Natural killer cell (primary cell): Measurements from ENCODE around the gene PPHLN1. TPM values are rescaled to one million over a fixed set of nuclear protein-coding genes. Genes with fewer than 3 reads are reported as not detected.
"Not testable (repeated sequence)": the region's sequence is repeated elsewhere in the genome, so short reads cannot be mapped to it uniquely, and the experiment has no call there.

ENCODE experiments used
- ATAC-seq, 3 donors: fragments of 150-1000 bp in 2 of 3; fragments of 200-7000 bp in 1 of 3; cut with Tn5 transposase; 1 replicate in 1 of 3; 2 replicates in 2 of 3; pipeline ENCODE4 v1.10.0; 2021; ENCODE audit warnings: mild to moderate bottlenecking in 2 of 3, moderate library complexity in 2 of 3
- DNase-seq, 2 donors: peaks; one replicate each; pipeline versions ENCODE4 v3.0.0 to v3.0.0-alpha.2; 2013 to 2021; ENCODE audit warnings: mixed read lengths in 1 of 2
- H3K27ac ChIP-seq: one replicate; pipeline ENCODE4 v1.5.1; 2013; ENCODE audit warnings: mild to moderate bottlenecking, low read length
- H3K27me3 ChIP-seq: one replicate; pipeline ENCODE4 v1.6.1; 2013; ENCODE audit warnings: low read length; ENCODE audit not compliant: control insufficient read depth, insufficient read depth
- H3K36me3 ChIP-seq: one replicate; pipeline ENCODE4 v1.6.1; 2013; ENCODE audit warnings: low read length; ENCODE audit not compliant: control insufficient read depth, insufficient read depth
- H3K4me1 ChIP-seq: one replicate; pipeline ENCODE4 v1.6.1; 2013; ENCODE audit warnings: low read length; ENCODE audit not compliant: control insufficient read depth, insufficient read depth
- H3K4me3 ChIP-seq: one replicate; pipeline ENCODE4 v1.5.1; 2013; ENCODE audit warnings: low read length
- H3K9me3 ChIP-seq: one replicate; pipeline ENCODE4 v1.6.1; 2013; ENCODE audit warnings: low read length; ENCODE audit not compliant: control insufficient read depth, insufficient read depth
- H3K27ac Mint-ChIP-seq, 2 donors: one replicate each; pipeline ENCODE4 v1.8.0; 2022; ENCODE audit warnings: mild to moderate bottlenecking in 2 of 2, mixed read lengths in 2 of 2, moderate library complexity in 1 of 2
- H3K27me3 Mint-ChIP-seq, 2 donors: one replicate each; pipeline ENCODE4 v1.8.0; 2022; ENCODE audit warnings: low read depth in 2 of 2, mixed read lengths in 2 of 2
- H3K36me3 Mint-ChIP-seq: one replicate; pipeline ENCODE4 v1.8.0; 2022; ENCODE audit warnings: mixed read lengths
- H3K4me1 Mint-ChIP-seq, 2 donors: one replicate each; pipeline ENCODE4 v1.8.0; 2022; ENCODE audit warnings: mixed read lengths in 2 of 2
- H3K4me3 Mint-ChIP-seq: one replicate; pipeline ENCODE4 v1.8.0; 2022; ENCODE audit warnings: mild to moderate bottlenecking, moderate library complexity, mixed read lengths
- H3K9me3 Mint-ChIP-seq, 2 donors: one replicate each; pipeline ENCODE4 v1.8.0; 2022; ENCODE audit warnings: mixed read lengths in 2 of 2
- CTCF ChIP-seq: fragments of 200-600 bp; IDR thresholded peaks from one replicate; pipeline ENCODE4 v1.8.0; 2022; ENCODE audit warnings: antibody characterized with exemption
- WGBS: methylation state at CpG from one replicate; pipeline ENCODE4 v1.1.7; 2013; ENCODE audit warnings: missing lambda C conversion rate; ENCODE audit not compliant: insufficient coverage; 5-methylcytosine and 5-hydroxymethylcytosine counted together
- intact Hi-C: fragments of 100-400 bp; cut with micrococcal nuclease; formaldehyde crosslinking; loops from one replicate; pipeline ENCODE4 v1.14.2; 2022
- total RNA-seq, 4 donors: library from RNA; stranded (reverse); fragments of 120-200 nt in 1 of 4; gene quantifications; one replicate each; pipeline versions ENCODE4 v1.2.3 to v1.2.4, GENCODE V29; 2013 to 2022

The PPHLN1 gene
- total RNA-seq, 3 donors from 2014 or later (not counting 1 experiment from before 2014, with no cell fraction given), result 98.2 to 101 (median 101) TPM

DNA sequence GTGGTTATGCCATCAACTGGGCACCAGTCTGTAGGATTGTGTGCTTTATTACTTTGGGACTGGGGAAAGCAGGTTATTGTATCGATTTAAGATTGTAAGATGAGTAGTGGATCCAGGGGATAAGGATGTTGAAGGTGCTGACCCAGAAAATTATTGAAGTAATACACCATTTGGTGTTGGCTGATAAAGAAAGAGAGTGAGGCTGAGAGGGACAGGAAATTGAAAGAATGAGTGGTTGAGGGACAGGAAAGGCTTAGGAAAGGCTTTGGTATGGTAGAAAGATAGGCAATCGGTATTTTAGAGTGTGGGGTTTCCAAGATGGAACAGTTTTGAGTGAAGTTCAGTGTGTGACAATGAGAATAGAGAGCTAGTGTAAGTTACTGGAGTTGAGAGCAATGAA is 12.3 kb downstream of the PPHLN1 start:
- TF ChIP-seq CTCF, result no peak
- H3K36me3 ChIP-seq, result peaks cover 25% of the 10 kb centered on the region
- 78% methylated on average over 2 of the region's 2 CpGs for WGBS
- H3K4me3 Mint-ChIP-seq, result no peak overlapping the region
- H3K9me3 ChIP-seq, result no peaks in the 10 kb centered on the region
- DNase-seq (no peak), ATAC-seq (no peak)
- no peaks in the 10 kb centered on the region for H3K27me3 Mint-ChIP-seq
- H3K27ac Mint-ChIP-seq, result peak overlapping the region in 1 of 2 donors; percentile 10
- H3K36me3 Mint-ChIP-seq, result no peaks in the 10 kb centered on the region
- H3K9me3 Mint-ChIP-seq, result no peaks in the 10 kb centered on the region
- no peak overlapping the region for H3K27ac ChIP-seq
- H3K4me3 ChIP-seq, result no peak overlapping the region
- H3K4me1 ChIP-seq, result no peaks in the 10 kb centered on the region
- intact Hi-C loops, result no loop called here
- H3K27me3 ChIP-seq, result no peaks in the 10 kb centered on the region
- H3K4me1 Mint-ChIP-seq, result peaks cover 29 to 36% of the 10 kb centered on the region in 2 donors

GRCh38 chr12:42342028-42342427 is 16.1 kb downstream of the PPHLN1 start:
- DNase-seq (no peak), ATAC-seq (no peak)
- Mint-ChIP-seq H3K4me3 (no peak overlapping the region), H3K4me1 (peaks cover 30 to 32% of the 10 kb centered on the region in 2 donors), H3K9me3 (no peaks in the 10 kb centered on the region), H3K27ac (peak overlapping the region in 1 of 2 donors; percentile 29), H3K36me3 (no peaks in the 10 kb centered on the region), H3K27me3 (no peaks in the 10 kb centered on the region)
- WGBS, result 95% methylated on average over 1 of the region's 2 CpGs
- H3K27ac ChIP-seq, result no peak overlapping the region
- no peaks in the 10 kb centered on the region for H3K9me3 ChIP-seq
- intact Hi-C loops, result no loop called here
- no peak for TF ChIP-seq CTCF
- H3K27me3 ChIP-seq, result no peaks in the 10 kb centered on the region
- H3K4me3 ChIP-seq, result no peak overlapping the region
- peaks cover 17% of the 10 kb centered on the region for H3K36me3 ChIP-seq
- H3K4me1 ChIP-seq, result no peaks in the 10 kb centered on the region

GRCh38 chr12:42343721-42344120 is 17.8 kb downstream of the PPHLN1 start:
- H3K27me3 ChIP-seq, result no peaks in the 10 kb centered on the region
- no peaks in the 10 kb centered on the region for H3K9me3 ChIP-seq
- peaks cover 10% of the 10 kb centered on the region for H3K36me3 ChIP-seq
- DNase-seq, result no peak
- H3K4me3 Mint-ChIP-seq, result no peak overlapping the region
- no peaks in the 10 kb centered on the region for H3K4me1 ChIP-seq
- no peak for ATAC-seq
- no peak overlapping the region for H3K4me3 ChIP-seq
- 78% methylated on average over 2 of the region's 3 CpGs for WGBS
- H3K4me1 Mint-ChIP-seq, result peaks cover 25 to 38% of the 10 kb centered on the region in 2 donors
- no peaks in the 10 kb centered on the region for H3K27me3 Mint-ChIP-seq
- no peaks in the 10 kb centered on the region for H3K36me3 Mint-ChIP-seq
- no peak for TF ChIP-seq CTCF
- H3K27ac ChIP-seq, result no peak overlapping the region
- intact Hi-C loops, result no loop called here
- H3K27ac Mint-ChIP-seq, result no peak overlapping the region
- no peaks in the 10 kb centered on the region for H3K9me3 Mint-ChIP-seq

- Mint-ChIP-seq H3K9me3 (no peaks in the 10 kb centered on the region), H3K27ac (no peak overlapping the region), H3K4me1 (peaks cover 26 to 31% of the 10 kb centered on the region in 2 donors), H3K36me3 (no peaks in the 10 kb centered on the region), H3K4me3 (no peak overlapping the region), H3K27me3 (no peaks in the 10 kb centered on the region)
- Histone ChIP-seq H3K36me3 (peaks cover 5% of the 10 kb centered on the region), H3K4me1 (no peaks in the 10 kb centered on the region), H3K27me3 (no peaks in the 10 kb centered on the region), H3K9me3 (no peaks in the 10 kb centered on the region), H3K4me3 (no peak overlapping the region), H3K27ac (no peak overlapping the region)
- WGBS, result 86% methylated on average over 1 of the region's 1 CpG
- ATAC-seq, result no peak
- no peak for DNase-seq
- intact Hi-C loops, result no loop called here
- no peak for TF ChIP-seq CTCF
These were observed 20.5 kb downstream of the PPHLN1 start for GRCh38 chr12:42346403-42347002.

GRCh38 chr12:42349119-42350020 is 23.4 kb downstream of the PPHLN1 start:
- H3K27ac ChIP-seq, H3K4me1 ChIP-seq, H3K36me3 Mint-ChIP-seq, H3K9me3 Mint-ChIP-seq, intact Hi-C loops, H3K4me3 Mint-ChIP-seq, H3K4me3 ChIP-seq, H3K27me3 ChIP-seq, DNase-seq, H3K27me3 Mint-ChIP-seq, H3K27ac Mint-ChIP-seq, H3K9me3 ChIP-seq, ATAC-seq: not testable (repeated sequence)
- peaks cover 12 to 13% of the 10 kb centered on the region in 2 donors for H3K4me1 Mint-ChIP-seq
- H3K36me3 ChIP-seq, result peaks cover 18% of the 10 kb centered on the region
- WGBS, result 99% methylated on average over 9 of the region's 16 CpGs
